ENCODE data around the gene FGFBP3. TPM values are rescaled to one million over a fixed set of nuclear protein-coding genes. Genes with fewer than 3 reads are reported as not detected.

The FGFBP3 gene
- polyA plus RNA-seq, 4 donors: 0.22 to 1.6 (median 0.61) TPM

GRCh38 chr10:91891125-91892001 is 17.9 kb downstream of the FGFBP3 start:
- Histone ChIP-seq H3K4me1 (ENCODE audit: control insufficient read depth in 3 of 3, insufficient read depth in 2 of 3, low read depth in 1 of 3, low read length in 2 of 3) (peaks cover 0 to 5% (median 0%) of the 10 kb centered on the region in 3 donors), H3K4me3 (ENCODE audit: low read depth in 1 of 3, low read length in 3 of 3) (no peak overlapping the region), H3K27ac (ENCODE audit: low read depth in 1 of 3, low read length in 2 of 3) (no peak overlapping the region), H3K36me3 (ENCODE audit: control insufficient read depth in 3 of 3, insufficient read depth in 2 of 3, low read depth in 1 of 3, low read length in 3 of 3) (no peaks in the 10 kb centered on the region), H3K9me3 (ENCODE audit: control insufficient read depth in 2 of 2, insufficient read depth in 1 of 2, low read depth in 1 of 2, low read length in 1 of 2) (peaks cover 0 to 2% of the 10 kb centered on the region in 2 donors), H3K27me3 (ENCODE audit: control insufficient read depth in 3 of 3, insufficient read depth in 3 of 3, low read length in 3 of 3) (peaks cover 0 to 12% (median 0%) of the 10 kb centered on the region in 3 donors)
- WGBS, 3 donors: 82 to 95% (median 91%) methylated on average over 1 of the region's 1 CpG
- no peak for DNase-seq
- FAIRE-seq: no peak

GRCh38 chr10:91887272-91888076 is 21.8 kb downstream of the FGFBP3 start:
- Histone ChIP-seq H3K9me3 (ENCODE audit: control insufficient read depth in 2 of 2, insufficient read depth in 1 of 2, low read depth in 1 of 2, low read length in 1 of 2) (peaks cover 0 to 2% of the 10 kb centered on the region in 2 donors), H3K27me3 (ENCODE audit: control insufficient read depth in 3 of 3, insufficient read depth in 3 of 3, low read length in 3 of 3) (peaks cover 0 to 12% (median 0%) of the 10 kb centered on the region in 3 donors), H3K36me3 (ENCODE audit: control insufficient read depth in 3 of 3, insufficient read depth in 2 of 3, low read depth in 1 of 3, low read length in 3 of 3) (no peaks in the 10 kb centered on the region), H3K4me1 (ENCODE audit: control insufficient read depth in 3 of 3, insufficient read depth in 2 of 3, low read depth in 1 of 3, low read length in 2 of 3) (peaks cover 0 to 5% (median 0%) of the 10 kb centered on the region in 3 donors), H3K27ac (ENCODE audit: low read depth in 1 of 3, low read length in 2 of 3) (no peak overlapping the region), H3K4me3 (ENCODE audit: low read depth in 1 of 3, low read length in 3 of 3) (peak overlapping the region in 2 of 3 donors; percentile 38 to 54)
- DNase-seq (peak; percentile 20 to 35), FAIRE-seq (no peak)
- 1 to 2% (median 1%) methylated on average over 59 of the region's 59 CpGs for WGBS, 3 donors

GRCh38 chr10:91886954-91887271 is 22.4 kb downstream of the FGFBP3 start:
- DNase-seq (no peak), FAIRE-seq (no peak)
- WGBS, 3 donors: 15 to 25% (median 17%) methylated on average over 6 of the region's 6 CpGs

GRCh38 chr10:91885362-91886079 is 23.8 kb downstream of the FGFBP3 start:
- FAIRE-seq (no peak), DNase-seq (no peak)
- Histone ChIP-seq H3K27ac (ENCODE audit: low read depth in 1 of 3, low read length in 2 of 3) (no peak overlapping the region), H3K4me3 (ENCODE audit: low read depth in 1 of 3, low read length in 3 of 3) (no peak overlapping the region), H3K27me3 (ENCODE audit: control insufficient read depth in 3 of 3, insufficient read depth in 3 of 3, low read length in 3 of 3) (peaks cover 0 to 13% (median 0%) of the 10 kb centered on the region in 3 donors), H3K9me3 (ENCODE audit: control insufficient read depth in 2 of 2, insufficient read depth in 1 of 2, low read depth in 1 of 2, low read length in 1 of 2) (peaks cover 0 to 2% of the 10 kb centered on the region in 2 donors), H3K4me1 (ENCODE audit: control insufficient read depth in 3 of 3, insufficient read depth in 2 of 3, low read depth in 1 of 3, low read length in 2 of 3) (peaks cover 0 to 5% (median 0%) of the 10 kb centered on the region in 3 donors), H3K36me3 (ENCODE audit: control insufficient read depth in 3 of 3, insufficient read depth in 2 of 3, low read depth in 1 of 3, low read length in 3 of 3) (no peaks in the 10 kb centered on the region)
- 96 to 98% (median 97%) methylated on average over 9 of the region's 9 CpGs for WGBS, 3 donors

More at GRCh38 chr10:91886954-91887271, 22.4 kb downstream of the FGFBP3 start:
- peaks cover 0 to 12% (median 0%) of the 10 kb centered on the region in 3 donors for H3K27me3 ChIP-seq (ENCODE audit: control insufficient read depth in 3 of 3, insufficient read depth in 3 of 3, low read length in 3 of 3)
- H3K36me3 ChIP-seq (ENCODE audit: control insufficient read depth in 3 of 3, insufficient read depth in 2 of 3, low read depth in 1 of 3, low read length in 3 of 3): no peaks in the 10 kb centered on the region
- H3K9me3 ChIP-seq (ENCODE audit: control insufficient read depth in 2 of 2, insufficient read depth in 1 of 2, low read depth in 1 of 2, low read length in 1 of 2): peaks cover 0 to 2% of the 10 kb centered on the region in 2 donors
- no peak overlapping the region for H3K27ac ChIP-seq (ENCODE audit: low read depth in 1 of 3, low read length in 2 of 3)
- H3K4me1 ChIP-seq (ENCODE audit: control insufficient read depth in 3 of 3, insufficient read depth in 2 of 3, low read depth in 1 of 3, low read length in 2 of 3): peaks cover 0 to 5% (median 0%) of the 10 kb centered on the region in 3 donors
- H3K4me3 ChIP-seq (ENCODE audit: low read depth in 1 of 3, low read length in 3 of 3): peak overlapping the region in 2 of 3 donors; percentile 38 to 54

GRCh38 chr10:91884536-91884935 is 24.8 kb downstream of the FGFBP3 start:
- no peak for FAIRE-seq
- Histone ChIP-seq H3K4me1 (ENCODE audit: control insufficient read depth in 3 of 3, insufficient read depth in 2 of 3, low read depth in 1 of 3, low read length in 2 of 3) (peaks cover 0 to 5% (median 0%) of the 10 kb centered on the region in 3 donors), H3K4me3 (ENCODE audit: low read depth in 1 of 3, low read length in 3 of 3) (no peak overlapping the region), H3K27ac (ENCODE audit: low read depth in 1 of 3, low read length in 2 of 3) (no peak overlapping the region), H3K27me3 (ENCODE audit: control insufficient read depth in 3 of 3, insufficient read depth in 3 of 3, low read length in 3 of 3) (peaks cover 0 to 17% (median 0%) of the 10 kb centered on the region in 3 donors), H3K9me3 (ENCODE audit: control insufficient read depth in 2 of 2, insufficient read depth in 1 of 2, low read depth in 1 of 2, low read length in 1 of 2) (peaks cover 0 to 2% of the 10 kb centered on the region in 2 donors), H3K36me3 (ENCODE audit: control insufficient read depth in 3 of 3, insufficient read depth in 2 of 3, low read depth in 1 of 3, low read length in 3 of 3) (no peaks in the 10 kb centered on the region)
- 75 to 96% (median 84%) methylated on average over 1 of the region's 1 CpG for WGBS, 3 donors
- DNase-seq: no peak

GRCh38 chr10:91883549-91884444 is 25.5 kb downstream of the FGFBP3 start:
- no peaks in the 10 kb centered on the region for H3K36me3 ChIP-seq (ENCODE audit: control insufficient read depth in 3 of 3, insufficient read depth in 2 of 3, low read depth in 1 of 3, low read length in 3 of 3)
- H3K27me3 ChIP-seq (ENCODE audit: control insufficient read depth in 3 of 3, insufficient read depth in 3 of 3, low read length in 3 of 3): peaks cover 0 to 16% (median 0%) of the 10 kb centered on the region in 3 donors
- DNase-seq (peak; percentile 67 to 69), FAIRE-seq (no peak)
- H3K9me3 ChIP-seq (ENCODE audit: control insufficient read depth in 2 of 2, insufficient read depth in 1 of 2, low read depth in 1 of 2, low read length in 1 of 2): peaks cover 0 to 2% of the 10 kb centered on the region in 2 donors
- 26 to 40% (median 40%) methylated on average over 20 of the region's 20 CpGs for WGBS, 3 donors
- H3K27ac ChIP-seq (ENCODE audit: low read depth in 1 of 3, low read length in 2 of 3): no peak overlapping the region
- H3K4me3 ChIP-seq (ENCODE audit: low read depth in 1 of 3, low read length in 3 of 3): peak overlapping the region in 1 of 3 donors; percentile 22
- peaks cover 0 to 5% (median 0%) of the 10 kb centered on the region in 3 donors for H3K4me1 ChIP-seq (ENCODE audit: control insufficient read depth in 3 of 3, insufficient read depth in 2 of 3, low read depth in 1 of 3, low read length in 2 of 3)

GRCh38 chr10:91880310-91880709 is 29.0 kb downstream of the FGFBP3 start:
- DNase-seq: no peak
- H3K27ac ChIP-seq (ENCODE audit: low read depth in 1 of 3, low read length in 2 of 3): no peak overlapping the region
- no peak overlapping the region for H3K4me3 ChIP-seq (ENCODE audit: low read depth in 1 of 3, low read length in 3 of 3)
- H3K36me3 ChIP-seq (ENCODE audit: control insufficient read depth in 3 of 3, insufficient read depth in 2 of 3, low read depth in 1 of 3, low read length in 3 of 3): no peaks in the 10 kb centered on the region
- no peaks in the 10 kb centered on the region for H3K4me1 ChIP-seq (ENCODE audit: control insufficient read depth in 3 of 3, insufficient read depth in 2 of 3, low read depth in 1 of 3, low read length in 2 of 3)
- FAIRE-seq: no peak
- 41 to 46% (median 43%) methylated on average over 3 of the region's 3 CpGs for WGBS, 3 donors
- peaks cover 0 to 6% (median 0%) of the 10 kb centered on the region in 3 donors for H3K27me3 ChIP-seq (ENCODE audit: control insufficient read depth in 3 of 3, insufficient read depth in 3 of 3, low read length in 3 of 3)
- no peaks in the 10 kb centered on the region for H3K9me3 ChIP-seq (ENCODE audit: control insufficient read depth in 2 of 2, insufficient read depth in 1 of 2, low read depth in 1 of 2, low read length in 1 of 2)

Measured in small intestine (tissue), 7 donors.